Kidney epithelial cell (primary cell): ENCODE measurements around the gene NAV2. TPM values are rescaled to one million over a fixed set of nuclear protein-coding genes. Genes with fewer than 3 reads are reported as not detected.
A peak's percentile ranks its signal among the peaks of the same experiment; 100 is the strongest.

ENCODE experiments used
- DNase-seq: peaks from one replicate; pipeline ENCODE4 v3.0.0-alpha.2; 2010; ENCODE audit warnings: low read depth
- H3K27me3 ChIP-seq: 2 replicates; pipeline ENCODE4 v1.6.0; 2011; ENCODE audit warnings: low read length; ENCODE audit not compliant: control insufficient read depth, insufficient read depth
- H3K36me3 ChIP-seq: 2 replicates; pipeline ENCODE4 v1.5.1; 2011; ENCODE audit warnings: low read length; ENCODE audit not compliant: control insufficient read depth, insufficient read depth
- H3K4me3 ChIP-seq: 2 replicates; pipeline ENCODE4 v1.5.1; 2011; ENCODE audit warnings: low read depth, mild to moderate bottlenecking, control low read depth, low read length
- total RNA-seq: library from RNA; depleted of rRNA; stranded (reverse); fragments of >200 nt; gene quantifications from 2 replicates; pipeline ENCODE4 v1.2.3, GENCODE V29; 2015
- TF ChIP-seq, protein P1 (sequence below): IDR thresholded peaks from 2 replicates; pipeline ENCODE4 v1.5.1; 2011; ENCODE audit warnings: mild to moderate bottlenecking, moderate library complexity, low read length, control low read depth, inconsistent platforms; ENCODE audit not compliant: insufficient read depth, poor library complexity, severe bottlenecking

The NAV2 gene
- total RNA-seq, 1 donor from 2014 or later, result 41.5 TPM

DNA sequence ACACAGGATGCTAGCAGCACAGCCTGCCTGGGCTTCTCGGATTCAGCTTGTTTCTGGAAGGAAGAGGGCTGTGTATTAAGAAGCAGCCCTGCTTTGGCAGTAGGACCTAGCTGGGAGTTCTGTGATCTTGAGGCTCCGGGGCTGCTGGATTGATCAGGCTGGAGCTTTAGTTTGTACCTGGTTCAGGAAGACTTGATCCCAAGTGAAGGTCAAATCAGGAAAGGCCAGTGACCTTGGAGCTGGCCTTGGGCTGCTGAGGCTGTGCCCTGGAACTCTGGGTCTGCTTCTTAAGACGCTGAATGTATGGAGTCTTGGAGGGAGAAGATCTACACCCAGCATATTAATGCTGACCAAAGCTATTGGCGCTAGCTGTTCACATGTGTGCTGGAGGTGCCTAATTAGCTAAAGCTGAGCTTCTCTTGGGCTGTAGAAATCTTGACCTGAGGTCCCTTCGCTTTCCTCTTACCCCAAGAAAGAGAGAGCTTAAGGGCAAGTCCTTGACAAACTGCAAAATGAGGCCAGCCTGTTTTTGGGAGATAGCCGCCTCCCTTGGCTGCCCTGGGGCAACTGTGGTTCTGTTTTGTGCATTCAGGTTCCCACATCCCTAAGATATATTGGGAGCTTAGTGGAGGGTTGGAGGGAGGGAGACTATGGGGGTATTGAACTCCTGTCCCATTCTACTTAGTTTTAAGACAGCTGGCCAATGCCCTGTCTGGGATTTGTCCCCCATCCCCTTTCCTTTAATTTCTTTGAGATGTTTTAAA lies 311.7 kb downstream of the NAV2 start:
- Histone ChIP-seq H3K4me3 (peak overlapping the region; percentile 49), H3K27me3 (no peaks in the 10 kb centered on the region), H3K36me3 (no peaks in the 10 kb centered on the region)
- TF ChIP-seq, protein P1, sequence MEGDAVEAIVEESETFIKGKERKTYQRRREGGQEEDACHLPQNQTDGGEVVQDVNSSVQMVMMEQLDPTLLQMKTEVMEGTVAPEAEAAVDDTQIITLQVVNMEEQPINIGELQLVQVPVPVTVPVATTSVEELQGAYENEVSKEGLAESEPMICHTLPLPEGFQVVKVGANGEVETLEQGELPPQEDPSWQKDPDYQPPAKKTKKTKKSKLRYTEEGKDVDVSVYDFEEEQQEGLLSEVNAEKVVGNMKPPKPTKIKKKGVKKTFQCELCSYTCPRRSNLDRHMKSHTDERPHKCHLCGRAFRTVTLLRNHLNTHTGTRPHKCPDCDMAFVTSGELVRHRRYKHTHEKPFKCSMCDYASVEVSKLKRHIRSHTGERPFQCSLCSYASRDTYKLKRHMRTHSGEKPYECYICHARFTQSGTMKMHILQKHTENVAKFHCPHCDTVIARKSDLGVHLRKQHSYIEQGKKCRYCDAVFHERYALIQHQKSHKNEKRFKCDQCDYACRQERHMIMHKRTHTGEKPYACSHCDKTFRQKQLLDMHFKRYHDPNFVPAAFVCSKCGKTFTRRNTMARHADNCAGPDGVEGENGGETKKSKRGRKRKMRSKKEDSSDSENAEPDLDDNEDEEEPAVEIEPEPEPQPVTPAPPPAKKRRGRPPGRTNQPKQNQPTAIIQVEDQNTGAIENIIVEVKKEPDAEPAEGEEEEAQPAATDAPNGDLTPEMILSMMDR, result no peak
- DNase-seq, result no peak

DNA sequence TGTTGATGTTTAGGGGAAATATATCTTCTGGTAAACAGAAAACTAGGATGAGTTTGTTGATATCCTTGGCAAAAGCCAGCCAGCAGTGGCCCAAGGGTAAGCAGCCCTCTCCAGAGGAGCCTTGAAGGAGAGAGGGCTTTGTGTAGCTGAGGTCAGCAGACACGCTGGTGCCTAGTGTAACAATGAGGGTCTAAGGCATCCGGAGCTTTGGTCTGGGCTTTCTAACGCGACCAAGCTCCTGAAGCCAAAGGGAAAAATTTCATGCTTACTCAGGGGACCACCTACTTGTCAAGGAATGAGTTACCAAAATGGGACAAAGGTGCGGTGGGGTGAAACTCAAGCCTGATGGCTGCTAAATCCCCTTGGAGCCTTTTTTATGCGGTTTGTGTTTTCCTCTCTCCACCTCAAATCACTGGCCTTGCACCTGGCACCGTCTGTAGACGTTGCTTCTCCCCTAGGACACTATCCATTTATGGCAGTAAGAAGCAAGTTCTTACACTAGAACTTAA lies 312.7 kb downstream of the NAV2 start:
- no peak for DNase-seq
- H3K36me3 ChIP-seq, result no peaks in the 10 kb centered on the region
- H3K27me3 ChIP-seq, result no peaks in the 10 kb centered on the region
- TF ChIP-seq, protein P1, result no peak
- H3K4me3 ChIP-seq, result no peak overlapping the region

DNA sequence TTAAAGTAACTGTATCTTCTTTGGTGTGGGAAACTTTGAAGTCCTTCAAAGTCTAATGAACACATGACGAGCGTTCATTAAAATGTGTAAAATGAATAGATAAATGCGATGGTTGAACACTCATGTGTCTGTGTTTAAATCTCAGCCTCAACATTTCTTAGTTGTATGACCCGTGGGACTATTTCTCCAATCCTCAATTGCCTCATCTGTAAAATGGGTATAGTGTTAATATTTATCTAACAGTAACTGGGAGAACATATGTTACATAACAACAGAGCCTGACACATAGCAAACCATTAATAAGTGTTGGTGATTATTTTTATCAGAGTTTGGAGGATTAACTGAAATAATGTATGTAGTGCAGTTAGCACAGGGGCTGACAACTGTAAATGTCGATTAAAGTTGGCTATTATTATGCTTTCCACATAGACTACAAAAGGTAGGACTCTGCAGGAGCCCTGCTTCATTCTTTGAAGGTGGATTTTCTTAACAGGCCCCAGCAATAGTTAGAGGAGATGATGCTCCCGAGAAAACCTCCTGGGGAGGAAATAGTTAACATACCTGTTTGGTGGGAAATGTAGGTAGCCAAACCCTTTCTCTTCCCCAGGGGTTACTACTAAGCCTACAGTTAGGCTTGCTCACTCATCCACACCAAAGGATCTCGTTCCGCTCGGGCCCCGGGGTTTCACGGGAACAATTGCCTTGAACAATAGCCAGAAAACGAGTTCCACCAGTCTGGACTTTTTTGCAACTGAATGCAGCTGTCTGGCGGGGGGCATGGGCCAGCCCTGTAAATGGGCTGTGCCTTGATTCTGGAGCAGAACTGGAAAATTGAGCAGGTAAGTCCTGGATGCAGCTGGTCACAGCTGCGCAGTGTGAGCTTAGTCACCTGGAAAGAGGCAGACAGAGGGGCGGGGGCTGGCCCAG lies 314.3 kb downstream of the NAV2 start:
- no peak for DNase-seq
- TF ChIP-seq, protein P1, result no peak
- Histone ChIP-seq H3K27me3 (no peaks in the 10 kb centered on the region), H3K4me3 (peak overlapping the region; percentile 1), H3K36me3 (no peaks in the 10 kb centered on the region)

DNA sequence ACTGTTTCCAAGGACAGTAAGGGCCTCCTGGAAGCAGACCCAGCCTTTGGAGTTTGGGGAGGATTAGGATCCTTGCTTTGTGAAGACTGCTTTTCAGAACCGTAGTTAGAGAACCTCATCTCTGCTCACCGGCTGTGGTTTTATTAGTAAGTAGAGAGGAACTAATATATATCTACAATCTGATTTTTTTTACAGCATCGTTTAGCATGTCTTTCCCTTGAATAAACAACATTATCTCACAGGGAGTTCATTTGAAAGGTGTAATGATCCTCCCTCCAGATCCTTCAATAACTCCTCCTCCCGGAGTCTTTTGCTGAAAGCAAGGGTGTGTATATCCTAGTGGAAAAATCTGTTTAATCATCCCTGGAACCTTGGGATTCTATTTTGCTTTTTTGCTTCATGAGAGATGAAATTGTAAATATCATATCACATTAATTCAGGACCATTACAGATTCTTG lies 314.9 kb downstream of the NAV2 start:
- DNase-seq, result no peak
- Histone ChIP-seq H3K36me3 (no peaks in the 10 kb centered on the region), H3K4me3 (peak overlapping the region; percentile 1), H3K27me3 (no peaks in the 10 kb centered on the region)
- TF ChIP-seq, protein P1, result no peak

DNA sequence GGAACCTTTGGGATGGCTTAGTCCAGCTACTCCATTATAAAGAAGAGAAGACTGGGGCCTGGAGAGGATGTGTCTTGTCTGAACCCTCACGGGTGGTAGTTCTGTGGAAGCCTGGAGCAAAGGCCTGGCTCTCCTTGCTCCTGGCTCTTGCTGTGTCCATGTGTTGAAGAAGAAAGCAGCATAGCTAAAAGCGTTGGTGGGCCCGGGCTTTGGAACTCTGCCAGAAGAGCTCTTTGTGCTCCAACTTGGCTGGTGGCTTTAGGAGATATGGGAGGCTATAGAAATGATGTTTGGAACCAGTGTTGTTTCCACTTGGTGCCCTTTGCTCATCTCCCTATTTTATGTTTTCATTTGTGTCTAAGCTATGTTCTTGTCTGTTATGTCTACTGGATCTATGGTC lies 316.6 kb downstream of the NAV2 start:
- TF ChIP-seq, protein P1, result no peak
- no peak for DNase-seq
- no peaks in the 10 kb centered on the region for H3K27me3 ChIP-seq
- no peak overlapping the region for H3K4me3 ChIP-seq
- no peaks in the 10 kb centered on the region for H3K36me3 ChIP-seq
